ENCODE measurements around the gene SLMAP.

The SLMAP gene

GRCh38 chr3:57949344-57949743 is 193.2 kb downstream of the SLMAP start:
- no peak overlapping the region for H3K18ac ChIP-seq (ENCODE audit: low read depth in 1 of 2, low read length in 2 of 2)
- H3K36me3 ChIP-seq (ENCODE audit: control insufficient read depth in 1 of 2, insufficient read depth in 2 of 2, low read depth in 1 of 2, low read length in 2 of 2) = no peaks in the 10 kb centered on the region
- H3K9ac ChIP-seq (ENCODE audit: low read length) = no peak overlapping the region
- H3K23ac ChIP-seq (ENCODE audit: low read length in 2 of 2) = no peak overlapping the region
- peaks cover 13% of the 10 kb centered on the region for H3K4me1 ChIP-seq (ENCODE audit: control insufficient read depth, insufficient read depth, low read depth, low read length)
- H3K27ac ChIP-seq (ENCODE audit: low read length, poor library complexity, severe bottlenecking) = no peak overlapping the region
- WGBS = 93% methylated on average over 5 of the region's 5 CpGs
- H3K27me3 ChIP-seq (ENCODE audit: control insufficient read depth in 1 of 2, insufficient read depth in 1 of 2, low read length in 2 of 2) = no peaks in the 10 kb centered on the region
- H4K8ac ChIP-seq (ENCODE audit: low read length) = no peak overlapping the region
- H2BK5ac ChIP-seq (ENCODE audit: low read depth, low read length, poor library complexity, severe bottlenecking) = no peak overlapping the region
- H3K4me2 ChIP-seq (ENCODE audit: low read length, poor library complexity, severe bottlenecking) = no peak overlapping the region
- H3K79me1 ChIP-seq (replicated peaks; ENCODE audit: low read length, poor library complexity, severe bottlenecking) = no peaks in the 10 kb centered on the region
- H2BK15ac ChIP-seq (ENCODE audit: low read depth, poor library complexity, severe bottlenecking) = no peak overlapping the region
- peak overlapping the region; percentile 29 to 57 for H2BK12ac ChIP-seq (ENCODE audit: low read length in 2 of 2)
- no peak overlapping the region for H3K14ac ChIP-seq (ENCODE audit: low read length in 2 of 2)
- no peak overlapping the region for H2AFZ ChIP-seq (ENCODE audit: low read depth, low read length)
- no peak overlapping the region for H2AK5ac ChIP-seq (ENCODE audit: low read length, severe bottlenecking)
- H3K4ac ChIP-seq (ENCODE audit: low read depth in 1 of 2, low read length in 2 of 2) = no peak overlapping the region
- DNase-seq = no peak
- H3K9me3 ChIP-seq (ENCODE audit: control insufficient read depth, low read length) = no peaks in the 10 kb centered on the region
- no peak overlapping the region for H4K91ac ChIP-seq (ENCODE audit: low read length)
- no peak overlapping the region for H2BK120ac ChIP-seq (ENCODE audit: low read depth, low read length)
- H3K4me3 ChIP-seq (ENCODE audit: insufficient read depth in 1 of 2, low read depth in 1 of 2, low read length in 2 of 2) = no peak overlapping the region

GRCh38 chr3:57949785-57950615 is 193.9 kb downstream of the SLMAP start:
- no peaks in the 10 kb centered on the region for H3K79me1 ChIP-seq (replicated peaks; ENCODE audit: low read length, poor library complexity, severe bottlenecking)
- no peak overlapping the region for H2BK15ac ChIP-seq (ENCODE audit: low read depth, poor library complexity, severe bottlenecking)
- no peak overlapping the region for H4K8ac ChIP-seq (ENCODE audit: low read length)
- no peak overlapping the region for H3K4me3 ChIP-seq (ENCODE audit: insufficient read depth in 1 of 2, low read depth in 1 of 2, low read length in 2 of 2)
- no peak overlapping the region for H4K91ac ChIP-seq (ENCODE audit: low read length)
- no peaks in the 10 kb centered on the region for H3K36me3 ChIP-seq (ENCODE audit: control insufficient read depth in 1 of 2, insufficient read depth in 2 of 2, low read depth in 1 of 2, low read length in 2 of 2)
- H3K9ac ChIP-seq (ENCODE audit: low read length) = peak overlapping the region; percentile 45
- no peak overlapping the region for H2BK5ac ChIP-seq (ENCODE audit: low read depth, low read length, poor library complexity, severe bottlenecking)
- H3K4me2 ChIP-seq (ENCODE audit: low read length, poor library complexity, severe bottlenecking) = no peak overlapping the region
- WGBS = 84% methylated on average over 7 of the region's 7 CpGs
- no peak overlapping the region for H3K23ac ChIP-seq (ENCODE audit: low read length in 2 of 2)
- H3K14ac ChIP-seq (ENCODE audit: low read length in 2 of 2) = no peak overlapping the region
- H3K27ac ChIP-seq (ENCODE audit: low read length, poor library complexity, severe bottlenecking) = no peak overlapping the region
- no peak overlapping the region for H2BK120ac ChIP-seq (ENCODE audit: low read depth, low read length)
- H3K4ac ChIP-seq (ENCODE audit: low read depth in 1 of 2, low read length in 2 of 2) = no peak overlapping the region
- H2AK5ac ChIP-seq (ENCODE audit: low read length, severe bottlenecking) = no peak overlapping the region
- no peak overlapping the region for H2AFZ ChIP-seq (ENCODE audit: low read depth, low read length)
- no peaks in the 10 kb centered on the region for H3K9me3 ChIP-seq (ENCODE audit: control insufficient read depth, low read length)
- H3K4me1 ChIP-seq (ENCODE audit: control insufficient read depth, insufficient read depth, low read depth, low read length) = peaks cover 13% of the 10 kb centered on the region
- peak overlapping the region in 1 of 2 experiments; percentile 14 for H2BK12ac ChIP-seq (ENCODE audit: low read length in 2 of 2)
- no peak overlapping the region for H3K18ac ChIP-seq (ENCODE audit: low read depth in 1 of 2, low read length in 2 of 2)
- no peaks in the 10 kb centered on the region for H3K27me3 ChIP-seq (ENCODE audit: control insufficient read depth in 1 of 2, insufficient read depth in 1 of 2, low read length in 2 of 2)
- no peak for DNase-seq

- Histone ChIP-seq H4K91ac (ENCODE audit: low read length) (peak overlapping the region; percentile 93), H2AFZ (ENCODE audit: low read depth, low read length) (no peak overlapping the region), H4K8ac (ENCODE audit: low read length) (peak overlapping the region; percentile 96), H3K4me2 (ENCODE audit: low read length, poor library complexity, severe bottlenecking) (no peak overlapping the region), H3K23ac (ENCODE audit: low read length in 2 of 2) (no peak overlapping the region), H2BK15ac (ENCODE audit: low read depth, poor library complexity, severe bottlenecking) (peak overlapping the region; percentile 77), H3K18ac (ENCODE audit: low read depth in 1 of 2, low read length in 2 of 2) (peak overlapping the region; percentile 89 to 94), H3K27ac (ENCODE audit: low read length, poor library complexity, severe bottlenecking) (peak overlapping the region; percentile 88), H2AK5ac (ENCODE audit: low read length, severe bottlenecking) (peak overlapping the region; percentile 95), H3K4me3 (ENCODE audit: insufficient read depth in 1 of 2, low read depth in 1 of 2, low read length in 2 of 2) (peak overlapping the region in 1 of 2 experiments; percentile 13), H3K14ac (ENCODE audit: low read length in 2 of 2) (no peak overlapping the region), H2BK5ac (ENCODE audit: low read depth, low read length, poor library complexity, severe bottlenecking) (peak overlapping the region; percentile 63), H3K4me1 (ENCODE audit: control insufficient read depth, insufficient read depth, low read depth, low read length) (peaks cover 13% of the 10 kb centered on the region), H3K79me1 (replicated peaks; ENCODE audit: low read length, poor library complexity, severe bottlenecking) (no peaks in the 10 kb centered on the region), H3K4ac (ENCODE audit: low read depth in 1 of 2, low read length in 2 of 2) (peak overlapping the region; percentile 13 to 67), H3K9ac (ENCODE audit: low read length) (peak overlapping the region; percentile 82), H3K9me3 (ENCODE audit: control insufficient read depth, low read length) (no peaks in the 10 kb centered on the region), H3K36me3 (ENCODE audit: control insufficient read depth in 1 of 2, insufficient read depth in 2 of 2, low read depth in 1 of 2, low read length in 2 of 2) (no peaks in the 10 kb centered on the region), H2BK12ac (ENCODE audit: low read length in 2 of 2) (peak overlapping the region in 1 of 2 experiments; percentile 96), H2BK120ac (ENCODE audit: low read depth, low read length) (peak overlapping the region; percentile 80), H3K27me3 (ENCODE audit: control insufficient read depth in 1 of 2, insufficient read depth in 1 of 2, low read length in 2 of 2) (no peaks in the 10 kb centered on the region)
- peak; percentile 92 for DNase-seq
- 2% methylated on average over 8 of the region's 8 CpGs for WGBS
Observed at GRCh38 chr3:57951066-57951882, 195.2 kb downstream of the SLMAP start.

GRCh38 chr3:57952208-57952631 is 196.1 kb downstream of the SLMAP start:
- Histone ChIP-seq H3K9ac (ENCODE audit: low read length) (peak overlapping the region; percentile 82), H4K8ac (ENCODE audit: low read length) (no peak overlapping the region), H2BK12ac (ENCODE audit: low read length in 2 of 2) (peak overlapping the region; percentile 79 to 99), H3K23ac (ENCODE audit: low read length in 2 of 2) (no peak overlapping the region), H3K79me1 (replicated peaks; ENCODE audit: low read length, poor library complexity, severe bottlenecking) (no peaks in the 10 kb centered on the region), H3K18ac (ENCODE audit: low read depth in 1 of 2, low read length in 2 of 2) (peak overlapping the region; percentile 78 to 84), H3K4ac (ENCODE audit: low read depth in 1 of 2, low read length in 2 of 2) (peak overlapping the region; percentile 85), H2BK5ac (ENCODE audit: low read depth, low read length, poor library complexity, severe bottlenecking) (peak overlapping the region; percentile 67), H3K4me3 (ENCODE audit: insufficient read depth in 1 of 2, low read depth in 1 of 2, low read length in 2 of 2) (no peak overlapping the region), H3K14ac (ENCODE audit: low read length in 2 of 2) (no peak overlapping the region), H3K27me3 (ENCODE audit: control insufficient read depth in 1 of 2, insufficient read depth in 1 of 2, low read length in 2 of 2) (no peaks in the 10 kb centered on the region), H3K27ac (ENCODE audit: low read length, poor library complexity, severe bottlenecking) (peak overlapping the region; percentile 88), H2BK15ac (ENCODE audit: low read depth, poor library complexity, severe bottlenecking) (no peak overlapping the region), H3K36me3 (ENCODE audit: control insufficient read depth in 1 of 2, insufficient read depth in 2 of 2, low read depth in 1 of 2, low read length in 2 of 2) (no peaks in the 10 kb centered on the region), H3K4me2 (ENCODE audit: low read length, poor library complexity, severe bottlenecking) (no peak overlapping the region), H2BK120ac (ENCODE audit: low read depth, low read length) (peak overlapping the region; percentile 94), H2AK5ac (ENCODE audit: low read length, severe bottlenecking) (peak overlapping the region; percentile 97), H2AFZ (ENCODE audit: low read depth, low read length) (no peak overlapping the region), H3K9me3 (ENCODE audit: control insufficient read depth, low read length) (no peaks in the 10 kb centered on the region), H4K91ac (ENCODE audit: low read length) (no peak overlapping the region), H3K4me1 (ENCODE audit: control insufficient read depth, insufficient read depth, low read depth, low read length) (peaks cover 15% of the 10 kb centered on the region)
- DNase-seq = peak; percentile 95
- 22% methylated on average over 4 of the region's 4 CpGs for WGBS

All from mesenchymal stem cell (in vitro differentiated cells and primary cell).